H1 (cell line): ENCODE measurements around the gene BRD3OS. TPM values are rescaled to one million over a fixed set of nuclear protein-coding genes. Genes with fewer than 3 reads are reported as not detected.

Experiments used
- CTCF ChIA-PET: fragments of 300-600 bp; sonication (Branson Sonifier 250); formaldehyde crosslinking; loops from one replicate; lab custom pipeline; 2021; ENCODE audit not compliant: partially characterized antibody; lab: Charles Lee
- POLR2A ChIA-PET: fragments of 300-600 bp; sonication (Branson Sonifier 250); formaldehyde crosslinking; loops from one replicate; lab custom pipeline; 2021; ENCODE audit warnings: inconsistent platforms; ENCODE audit not compliant: partially characterized antibody; lab: Charles Lee
- DNase-seq, 2 experiments: peaks; one replicate each; pipeline versions ENCODE4 v3.0.0 to v3.0.0-alpha.2; 2010 to 2022; ENCODE audit warnings: low spot score in 2 of 2, low read depth in 1 of 2, mixed read lengths in 1 of 2
- FAIRE-seq: peaks from 2 replicates; lab custom pipeline; 2011; peaks lifted over from hg19 to GRCh38; lab: Jason Lieb, UNC
- H2AFZ ChIP-seq: 2 replicates; pipeline ENCODE4 v1.8.1; 2012; ENCODE audit warnings: low read length, inconsistent platforms
- H2AK5ac ChIP-seq: 2 replicates; pipeline ENCODE4 v1.6.1; 2013; ENCODE audit warnings: low read depth, low read length
- H2BK120ac ChIP-seq: replicated peaks from 2 replicates; pipeline ENCODE3; 2013; ENCODE audit warnings: low read depth, low read length, inconsistent platforms
- H2BK12ac ChIP-seq: 2 replicates; pipeline ENCODE4 v1.6.1; 2013; ENCODE audit warnings: low read depth, low read length
- H2BK15ac ChIP-seq: 2 replicates; pipeline ENCODE4 v1.6.1; 2013; ENCODE audit warnings: low read length
- H2BK20ac ChIP-seq: 2 replicates; pipeline ENCODE4 v1.6.1; 2013; ENCODE audit warnings: low read length
- H2BK5ac ChIP-seq: 2 replicates; pipeline ENCODE4 v1.6.1; 2013; ENCODE audit warnings: low read depth, low read length
- H3K14ac ChIP-seq: 2 replicates; pipeline ENCODE4 v1.6.1; 2013; ENCODE audit warnings: inconsistent platforms; ENCODE audit not compliant: insufficient read length
- H3K18ac ChIP-seq: 2 replicates; pipeline ENCODE4 v1.6.1; 2013; ENCODE audit warnings: low read length; ENCODE audit errors: extremely low read depth
- H3K23ac ChIP-seq: 2 replicates; pipeline ENCODE4 v1.6.1; 2013; ENCODE audit warnings: inconsistent platforms; ENCODE audit not compliant: insufficient read length
- H3K23me2 ChIP-seq: 2 replicates; pipeline ENCODE4 v1.6.1; 2013; ENCODE audit warnings: low read depth, low read length
- H3K27ac ChIP-seq: 2 replicates; pipeline ENCODE4 v1.6.1; 2011; ENCODE audit warnings: low read depth, low read length, inconsistent platforms
- H3K27me3 ChIP-seq, 4 experiments: replicated peaks in 1 of 4; 1 replicate in 1 of 4; 2 replicates in 3 of 4; pipeline versions ENCODE4 v1.6.1 to v1.8.1; 2011 to 2013; ENCODE audit warnings: low read length in 3 of 4, mild to moderate bottlenecking in 3 of 4, inconsistent platforms in 2 of 4, mixed read lengths in 2 of 4, moderate library complexity in 1 of 4; ENCODE audit not compliant: control insufficient read depth in 3 of 4, insufficient read depth in 3 of 4; ENCODE audit errors: extremely low read depth in 1 of 4
- H3K36me3 ChIP-seq, 4 experiments: 2 replicates each; pipeline versions ENCODE4 v1.6.1 to v1.8.1; 2011 to 2013; ENCODE audit warnings: mild to moderate bottlenecking in 4 of 4, low read length in 3 of 4, moderate library complexity in 2 of 4, control low read depth in 1 of 4, inconsistent platforms in 1 of 4; ENCODE audit not compliant: insufficient read depth in 4 of 4, control insufficient read depth in 2 of 4
- H3K4ac ChIP-seq: replicated peaks from 2 replicates; pipeline ENCODE3; 2013; ENCODE audit warnings: low read length, low read depth, mixed read lengths, inconsistent platforms; ENCODE audit not compliant: insufficient read length
- H3K4me1 ChIP-seq, 4 experiments: replicated peaks in 1 of 4; 1 replicate in 1 of 4; 2 replicates in 3 of 4; pipeline versions ENCODE4 v1.6.1 to v1.8.1; 2011 to 2013; ENCODE audit warnings: low read length in 3 of 4, inconsistent platforms in 2 of 4, mixed read lengths in 1 of 4; ENCODE audit not compliant: insufficient read depth in 4 of 4, control insufficient read depth in 3 of 4
- H3K4me2 ChIP-seq, 2 experiments: 2 replicates each; pipeline versions ENCODE4 v1.6.1 to v1.8.1; 2011 to 2013; ENCODE audit warnings: low read depth in 2 of 2, low read length in 2 of 2, control low read depth in 1 of 2, inconsistent platforms in 1 of 2, mild to moderate bottlenecking in 1 of 2; ENCODE audit not compliant: insufficient read depth in 1 of 2
- H3K4me3 ChIP-seq, 4 experiments: fragments of 200-600, 300-600 bp in 1 of 4; sonication (generic), shearing (Covaris generic), sonication (Bioruptor Twin) in 1 of 4; 2 replicates each; pipeline versions ENCODE4 v1.5.1 to v1.8.1; 2011 to 2016; ENCODE audit warnings: low read length in 4 of 4, low read depth in 3 of 4, control low read depth in 2 of 4, inconsistent platforms in 2 of 4, mild to moderate bottlenecking in 2 of 4, mixed read lengths in 1 of 4, moderate library complexity in 1 of 4; ENCODE audit not compliant: insufficient read depth in 2 of 4; ENCODE audit errors: extremely low read depth in 1 of 4
- H3K56ac ChIP-seq: replicated peaks from 2 replicates; pipeline ENCODE3; 2013; ENCODE audit warnings: low read depth, mild to moderate bottlenecking, mixed read lengths, low read length, inconsistent platforms; ENCODE audit not compliant: insufficient read length
- H3K79me1 ChIP-seq: 2 replicates; pipeline ENCODE4 v1.6.1; 2013; ENCODE audit warnings: low read depth, low read length, control low read depth
- H3K79me2 ChIP-seq, 2 experiments: 2 replicates each; pipeline versions ENCODE4 v1.6.1 to v1.8.1; 2012 to 2013; ENCODE audit warnings: low read length in 2 of 2, mild to moderate bottlenecking in 2 of 2, inconsistent platforms in 1 of 2; ENCODE audit not compliant: insufficient read depth in 2 of 2, control insufficient read depth in 1 of 2
- H3K9ac ChIP-seq, 4 experiments: replicated peaks in 1 of 4; 1 replicate in 1 of 4; 2 replicates in 3 of 4; pipeline versions ENCODE4 v1.6.1 to v1.8.1; 2011 to 2013; ENCODE audit warnings: low read depth in 3 of 4, low read length in 3 of 4, control low read depth in 2 of 4, mild to moderate bottlenecking in 2 of 4, moderate library complexity in 2 of 4, inconsistent platforms in 1 of 4; ENCODE audit errors: extremely low read depth in 1 of 4
- H3K9me3 ChIP-seq, 2 experiments: 2 replicates each; pipeline versions ENCODE4 v1.6.1 to v1.8.1; 2012 to 2013; ENCODE audit warnings: mild to moderate bottlenecking in 2 of 2, moderate library complexity in 2 of 2, control low read depth in 1 of 2, inconsistent platforms in 1 of 2, low read depth in 1 of 2, low read length in 1 of 2, mixed read lengths in 1 of 2; ENCODE audit not compliant: insufficient read depth in 2 of 2
- H4K20me1 ChIP-seq, 2 experiments: replicated peaks in 1 of 2; 2 replicates each; pipeline versions ENCODE3 to v1.8.1; 2011 to 2013; ENCODE audit warnings: inconsistent platforms in 2 of 2, low read length in 2 of 2, mild to moderate bottlenecking in 1 of 2; ENCODE audit not compliant: insufficient read depth in 2 of 2, control insufficient read depth in 1 of 2
- H4K5ac ChIP-seq: 2 replicates; pipeline ENCODE4 v1.6.1; 2013; ENCODE audit warnings: low read length, low read depth, mixed read lengths, inconsistent platforms; ENCODE audit not compliant: insufficient read length
- H4K8ac ChIP-seq: 2 replicates; pipeline ENCODE4 v1.8.0; 2013; ENCODE audit warnings: mild to moderate bottlenecking, moderate library complexity, low read length, inconsistent platforms; ENCODE audit not compliant: insufficient read depth; ENCODE audit errors: extremely low read depth
- H4K91ac ChIP-seq: replicated peaks from 2 replicates; pipeline ENCODE3; 2013; ENCODE audit warnings: low read length, mixed read lengths, inconsistent platforms; ENCODE audit not compliant: insufficient read length
- BRCA1 ChIP-seq: IDR thresholded peaks from 2 replicates; pipeline ENCODE4 v1.6.1; 2012; ENCODE audit warnings: low read depth, low read length, improper control_type of control experiment
- EZH2 ChIP-seq: fragments of 200-600 bp; sonication (generic); IDR thresholded peaks from 2 replicates; pipeline ENCODE4 v1.7.1; 2012; ENCODE audit warnings: low read depth, mild to moderate bottlenecking, moderate library complexity, low read length, inconsistent platforms; ENCODE audit not compliant: severe bottlenecking
- HDAC2 ChIP-seq, 2 experiments: fragments of 300-600 bp in 1 of 2; sonication (generic) in 1 of 2; IDR thresholded peaks; 2 replicates each; pipeline ENCODE4 v1.6.1; 2011 to 2012; ENCODE audit warnings: low read depth in 2 of 2, low read length in 2 of 2, mild to moderate bottlenecking in 2 of 2, moderate library complexity in 2 of 2, borderline replicate concordance in 1 of 2, inconsistent platforms in 1 of 2
- SP1 ChIP-seq: IDR thresholded peaks from 2 replicates; pipeline ENCODE4 v1.6.1; 2011; ENCODE audit warnings: low read depth, low read length
- SP4 ChIP-seq: IDR thresholded peaks from 2 replicates; pipeline ENCODE4 v1.6.1; 2012; ENCODE audit warnings: low read length, inconsistent platforms
- TEAD4 ChIP-seq: IDR thresholded peaks from 2 replicates; pipeline ENCODE4 v1.6.1; 2012; ENCODE audit warnings: low read depth, low read length, inconsistent platforms, mixed read lengths
- WGBS, 2 experiments: shearing (Covaris generic) in 1 of 2; methylation state at CpG; one replicate each; pipeline versions ENCODE4 v1.1.6 to v1.1.7; 2013 to 2015; ENCODE audit warnings: low lambda C conversion rate in 2 of 2, mixed read lengths in 2 of 2, inconsistent platforms in 1 of 2, low coverage in 1 of 2, missing lambda C conversion rate in 1 of 2; ENCODE audit not compliant: insufficient replicate concordance in 2 of 2, insufficient coverage in 1 of 2, insufficient read length in 1 of 2; ENCODE audit errors: extremely low coverage in 1 of 2, missing lambda C conversion rate in 1 of 2; 5-methylcytosine and 5-hydroxymethylcytosine counted together
- polyA plus RNA-seq, 7 experiments: library from polyadenylated mRNA; depleted of rRNA in 3 of 7; stranded (reverse) in 5 of 7; unstranded in 2 of 7; fragments of >200 nt in 5 of 7; fragments of 200-250 nt in 2 of 7; gene quantifications; 1 replicate in 5 of 7; 2 replicates in 1 of 7; 4 replicates in 1 of 7; pipeline versions ENCODE4 v1.2.1 to v1.2.3, GENCODE V29; 2011 to 2013; ENCODE audit warnings: missing spikeins in 2 of 7, mixed read lengths in 2 of 7
- total RNA-seq: library from RNA; stranded (reverse); fragmentation: NEBNext Ultra II Directional; extraction: Animal tissue kit (Norgen Biotek cat#: 25700); gene quantifications from 2 replicates; pipeline ENCODE4 v1.2.1, GENCODE V29; 2021
- TF ChIP-seq, protein P1 (sequence below): IDR thresholded peaks from 2 replicates; pipeline ENCODE4 v1.6.1; 2012; ENCODE audit warnings: inconsistent platforms

Gene BRD3OS
- total and polyA plus RNA-seq, 2 of the 8 experiments (the other 6 are each of a cell fraction or from before 2014, with no cell fraction given) = 12.7 to 20.2 TPM

DNA sequence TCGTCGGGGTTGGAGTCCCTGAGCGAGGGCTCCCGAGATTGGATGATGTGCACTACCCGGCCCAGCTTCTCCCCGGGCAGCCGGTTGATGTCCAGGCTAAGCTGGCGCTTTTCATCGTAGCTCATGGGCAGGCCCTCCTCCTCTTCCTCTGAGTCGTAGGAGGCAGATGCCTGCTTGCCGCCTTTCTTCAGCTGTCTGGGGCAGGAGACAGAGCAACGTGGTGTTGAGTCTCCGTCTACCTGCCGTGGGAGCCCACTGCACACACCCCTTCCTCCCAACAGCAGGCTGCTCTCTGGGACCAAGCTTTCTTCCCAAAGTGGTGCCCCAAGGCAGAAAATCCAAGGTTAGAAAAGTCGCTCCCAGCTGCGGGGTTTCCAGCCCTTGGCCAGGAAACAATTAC, 10.8 kb downstream of the BRD3OS start:
- WGBS, 2 experiments = 96% methylated on average over 13 of the region's 16 CpGs; no CpG with 5 or more reads in 1 of the 2 experiments
- no peak for DNase-seq
- H3K27ac ChIP-seq = no peak overlapping the region
- no peak overlapping the region for H3K4ac ChIP-seq
- H3K4me1 ChIP-seq = no peaks in the 10 kb centered on the region
- H3K23me2 ChIP-seq = no peaks in the 10 kb centered on the region
- no peak overlapping the region for H2BK20ac ChIP-seq
- H4K91ac ChIP-seq = no peak overlapping the region
- no peak overlapping the region for H4K8ac ChIP-seq
- no peak overlapping the region for H3K56ac ChIP-seq
- H2BK5ac ChIP-seq = no peak overlapping the region
- no peaks in the 10 kb centered on the region for H3K79me2 ChIP-seq
- H4K5ac ChIP-seq = no peak overlapping the region
- no peaks in the 10 kb centered on the region for H3K27me3 ChIP-seq
- H3K23ac ChIP-seq = no peak overlapping the region
- H3K18ac ChIP-seq = no peak overlapping the region
- H2AK5ac ChIP-seq = no peak overlapping the region
- no peak overlapping the region for H2BK15ac ChIP-seq
- CTCF ChIA-PET = interaction anchor here (1.0 to 1.2 kb wide), 2 partner anchors 11 to 254 kb away, joined by 3 to 4 read pairs; no protein-coding TSS in a partner anchor
- H2BK12ac ChIP-seq = no peak overlapping the region
- FAIRE-seq = no peak
- H2BK120ac ChIP-seq = no peak overlapping the region
- H3K9ac ChIP-seq = no peak overlapping the region
- no peaks in the 10 kb centered on the region for H3K9me3 ChIP-seq
- H3K36me3 ChIP-seq = peaks cover 38 to 78% (median 59%) of the 10 kb centered on the region in 4 experiments
- H2AFZ ChIP-seq = no peak overlapping the region
- H4K20me1 ChIP-seq = peaks cover 6% of the 10 kb centered on the region in 2 experiments
- no peak overlapping the region for H3K4me3 ChIP-seq
- TF ChIP-seq SP4 = no peak
- TF ChIP-seq HDAC2 (IDR thresholded peaks at IDR 0.05; ENCODE audit: borderline replicate concordance in 1 of 2, low read depth in 2 of 2, low read length in 2 of 2) = no peak
- no peak for TF ChIP-seq EZH2
- TF ChIP-seq SP1 = no peak
- TF ChIP-seq TEAD4 = no peak
- no peak for TF ChIP-seq BRCA1
- TF ChIP-seq, protein P1, sequence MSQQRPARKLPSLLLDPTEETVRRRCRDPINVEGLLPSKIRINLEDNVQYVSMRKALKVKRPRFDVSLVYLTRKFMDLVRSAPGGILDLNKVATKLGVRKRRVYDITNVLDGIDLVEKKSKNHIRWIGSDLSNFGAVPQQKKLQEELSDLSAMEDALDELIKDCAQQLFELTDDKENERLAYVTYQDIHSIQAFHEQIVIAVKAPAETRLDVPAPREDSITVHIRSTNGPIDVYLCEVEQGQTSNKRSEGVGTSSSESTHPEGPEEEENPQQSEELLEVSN = no peak
- no peak overlapping the region for H3K14ac ChIP-seq
- no peaks in the 10 kb centered on the region for H3K79me1 ChIP-seq
- POLR2A ChIA-PET = interaction anchor here (1.3 to 1.6 kb wide), 3 partner anchors 10 to 22 kb away, joined by 3 to 5 read pairs (median 5); no protein-coding TSS in a partner anchor
- no peak overlapping the region for H3K4me2 ChIP-seq
